Mesenchymal stem cell (in vitro differentiated cells and primary cell): ENCODE data around the gene ITGB8.

ENCODE experiments used
- DNase-seq: peaks from one replicate; pipeline ENCODE4 v3.0.0-alpha.2; 2013
- H2AFZ ChIP-seq: one replicate; pipeline ENCODE4 v1.6.1; 2013; ENCODE audit warnings: low read depth, mild to moderate bottlenecking, control low read depth, inconsistent platforms, low read length, moderate library complexity
- H2AK5ac ChIP-seq: 2 replicates; pipeline ENCODE4 v1.6.1; 2013; ENCODE audit warnings: low read length, moderate library complexity, mild to moderate bottlenecking, inconsistent platforms; ENCODE audit not compliant: severe bottlenecking
- H2BK120ac ChIP-seq: one replicate; pipeline ENCODE4 v1.6.1; 2013; ENCODE audit warnings: low read depth, mild to moderate bottlenecking, inconsistent platforms, low read length, moderate library complexity
- H2BK12ac ChIP-seq, 2 experiments: one replicate each; pipeline ENCODE4 v1.6.1; 2013; ENCODE audit warnings: inconsistent platforms in 2 of 2, low read length in 2 of 2, mild to moderate bottlenecking in 2 of 2, moderate library complexity in 2 of 2, control low read depth in 1 of 2
- H2BK15ac ChIP-seq: one replicate; pipeline ENCODE4 v1.6.1; 2013; ENCODE audit warnings: mild to moderate bottlenecking, low read depth, inconsistent platforms; ENCODE audit not compliant: poor library complexity, severe bottlenecking
- H2BK5ac ChIP-seq: 2 replicates; pipeline ENCODE4 v1.6.1; 2013; ENCODE audit warnings: low read depth, mild to moderate bottlenecking, low read length, control low read depth, inconsistent platforms; ENCODE audit not compliant: poor library complexity, severe bottlenecking
- H3K14ac ChIP-seq, 2 experiments: one replicate each; pipeline ENCODE4 v1.6.1; 2013; ENCODE audit warnings: inconsistent platforms in 2 of 2, low read length in 2 of 2, control low read depth in 1 of 2, mild to moderate bottlenecking in 1 of 2, moderate library complexity in 1 of 2
- H3K18ac ChIP-seq, 2 experiments: one replicate each; pipeline ENCODE4 v1.6.1; 2013; ENCODE audit warnings: inconsistent platforms in 2 of 2, low read length in 2 of 2, control low read depth in 1 of 2, low read depth in 1 of 2, mild to moderate bottlenecking in 1 of 2
- H3K23ac ChIP-seq, 2 experiments: one replicate each; pipeline ENCODE4 v1.6.1; 2013; ENCODE audit warnings: inconsistent platforms in 2 of 2, low read length in 2 of 2, mild to moderate bottlenecking in 2 of 2, moderate library complexity in 2 of 2, control low read depth in 1 of 2
- H3K27ac ChIP-seq: 2 replicates; pipeline ENCODE4 v1.5.1; 2013; ENCODE audit warnings: mild to moderate bottlenecking, moderate library complexity, low read length, control low read depth, inconsistent platforms; ENCODE audit not compliant: poor library complexity, severe bottlenecking
- H3K27me3 ChIP-seq, 2 experiments: 2 replicates each; pipeline versions ENCODE4 v1.6.1 to v1.7.0; 2013; ENCODE audit warnings: low read length in 2 of 2, mild to moderate bottlenecking in 2 of 2, moderate library complexity in 2 of 2, control low read depth in 1 of 2, inconsistent platforms in 1 of 2; ENCODE audit not compliant: control insufficient read depth in 1 of 2, insufficient read depth in 1 of 2
- H3K36me3 ChIP-seq, 2 experiments: 2 replicates each; pipeline versions ENCODE4 v1.6.1 to v1.7.0; 2013; ENCODE audit warnings: low read length in 2 of 2, control low read depth in 1 of 2, inconsistent platforms in 1 of 2, low read depth in 1 of 2, mild to moderate bottlenecking in 1 of 2; ENCODE audit not compliant: insufficient read depth in 2 of 2, control insufficient read depth in 1 of 2
- H3K4ac ChIP-seq, 2 experiments: one replicate each; pipeline ENCODE4 v1.6.1; 2013; ENCODE audit warnings: inconsistent platforms in 2 of 2, low read length in 2 of 2, mild to moderate bottlenecking in 2 of 2, moderate library complexity in 2 of 2, control low read depth in 1 of 2, low read depth in 1 of 2
- H3K4me1 ChIP-seq: 2 replicates; pipeline ENCODE4 v1.6.1; 2013; ENCODE audit warnings: low read depth, low read length, control low read depth; ENCODE audit not compliant: control insufficient read depth, insufficient read depth
- H3K4me2 ChIP-seq: 2 replicates; pipeline ENCODE4 v1.6.1; 2013; ENCODE audit warnings: low read length, mild to moderate bottlenecking, inconsistent platforms; ENCODE audit not compliant: poor library complexity, severe bottlenecking
- H3K4me3 ChIP-seq, 2 experiments: 2 replicates each; pipeline versions ENCODE4 v1.5.1 to v1.7.0; 2013; ENCODE audit warnings: low read length in 2 of 2, mild to moderate bottlenecking in 2 of 2, control low read depth in 1 of 2, low read depth in 1 of 2; ENCODE audit not compliant: insufficient read depth in 1 of 2
- H3K79me1 ChIP-seq: replicated peaks from 2 replicates; pipeline ENCODE4 v1.6.1; 2013; ENCODE audit warnings: mild to moderate bottlenecking, control low read depth, low read length, inconsistent platforms; ENCODE audit not compliant: poor library complexity, severe bottlenecking
- H3K9ac ChIP-seq: 2 replicates; pipeline ENCODE4 v1.7.0; 2013; ENCODE audit warnings: mild to moderate bottlenecking, low read length, moderate library complexity
- H3K9me3 ChIP-seq: 2 replicates; pipeline ENCODE4 v1.7.0; 2013; ENCODE audit warnings: mild to moderate bottlenecking, low read length; ENCODE audit not compliant: control insufficient read depth
- H4K8ac ChIP-seq: one replicate; pipeline ENCODE4 v1.6.1; 2013; ENCODE audit warnings: inconsistent platforms, mild to moderate bottlenecking, low read length, moderate library complexity
- H4K91ac ChIP-seq: one replicate; pipeline ENCODE4 v1.6.1; 2013; ENCODE audit warnings: mild to moderate bottlenecking, low read length, inconsistent platforms
- WGBS: methylation state at CpG from one replicate; pipeline ENCODE4 v1.1.7; 2013; ENCODE audit warnings: mixed read lengths; 5-methylcytosine and 5-hydroxymethylcytosine counted together

ITGB8 gene

GRCh38 chr7:20354610-20355528 lies 24.2 kb downstream of the ITGB8 start:
- Histone ChIP-seq H3K4ac (no peak overlapping the region), H2BK120ac (no peak overlapping the region), H3K14ac (no peak overlapping the region), H2AK5ac (peak overlapping the region; percentile 17), H3K4me2 (no peak overlapping the region), H3K4me3 (no peak overlapping the region), H3K9me3 (no peaks in the 10 kb centered on the region), H3K23ac (no peak overlapping the region), H2BK12ac (no peak overlapping the region), H3K18ac (no peak overlapping the region), H2BK15ac (no peak overlapping the region), H3K9ac (no peak overlapping the region), H4K8ac (no peak overlapping the region), H3K27ac (no peak overlapping the region), H3K4me1 (peaks cover 2% of the 10 kb centered on the region), H4K91ac (no peak overlapping the region), H3K79me1 (peaks cover 11% of the 10 kb centered on the region), H2AFZ (no peak overlapping the region), H3K27me3 (no peaks in the 10 kb centered on the region), H3K36me3 (peaks cover 7 to 13% of the 10 kb centered on the region in 2 experiments), H2BK5ac (no peak overlapping the region)
- DNase-seq = no peak
- WGBS = 81% methylated on average over 7 of the region's 9 CpGs

GRCh38 chr7:20358106-20358505 lies 27.4 kb downstream of the ITGB8 start:
- H3K18ac ChIP-seq = no peak overlapping the region
- no peak overlapping the region for H3K14ac ChIP-seq
- no peak overlapping the region for H3K4me3 ChIP-seq
- H2BK120ac ChIP-seq = no peak overlapping the region
- DNase-seq = no peak
- H2AK5ac ChIP-seq = no peak overlapping the region
- H3K23ac ChIP-seq = no peak overlapping the region
- no peak overlapping the region for H3K4me2 ChIP-seq
- H2BK15ac ChIP-seq = no peak overlapping the region
- H2AFZ ChIP-seq = no peak overlapping the region
- H3K9ac ChIP-seq = no peak overlapping the region
- no peak overlapping the region for H4K8ac ChIP-seq
- H4K91ac ChIP-seq = no peak overlapping the region
- no peak overlapping the region for H3K4ac ChIP-seq
- peaks cover 14% of the 10 kb centered on the region for H3K79me1 ChIP-seq
- no peaks in the 10 kb centered on the region for H3K27me3 ChIP-seq
- H2BK12ac ChIP-seq = no peak overlapping the region
- H3K9me3 ChIP-seq = no peaks in the 10 kb centered on the region
- WGBS = over 99% methylated on average over 3 of the region's 3 CpGs
- no peak overlapping the region for H2BK5ac ChIP-seq
- no peak overlapping the region for H3K27ac ChIP-seq
- no peaks in the 10 kb centered on the region for H3K4me1 ChIP-seq
- peaks cover 7 to 15% of the 10 kb centered on the region in 2 experiments for H3K36me3 ChIP-seq

- no peak overlapping the region for H2BK15ac ChIP-seq
- H2AK5ac ChIP-seq = no peak overlapping the region
- H2BK12ac ChIP-seq = no peak overlapping the region
- no peak overlapping the region for H3K4me3 ChIP-seq
- H3K27ac ChIP-seq = no peak overlapping the region
- H2BK120ac ChIP-seq = no peak overlapping the region
- no peaks in the 10 kb centered on the region for H3K27me3 ChIP-seq
- peaks cover 16% of the 10 kb centered on the region for H3K79me1 ChIP-seq
- H3K9ac ChIP-seq = no peak overlapping the region
- no peak overlapping the region for H4K8ac ChIP-seq
- no CpG with 5 or more reads among the region's 3 CpGs for WGBS
- H2BK5ac ChIP-seq = no peak overlapping the region
- no peak overlapping the region for H3K23ac ChIP-seq
- H3K14ac ChIP-seq = no peak overlapping the region
- no peak overlapping the region for H4K91ac ChIP-seq
- no peak overlapping the region for H3K4me2 ChIP-seq
- peaks cover 7 to 18% of the 10 kb centered on the region in 2 experiments for H3K36me3 ChIP-seq
- H3K18ac ChIP-seq = no peak overlapping the region
- no peak for DNase-seq
- no peaks in the 10 kb centered on the region for H3K9me3 ChIP-seq
- H3K4me1 ChIP-seq = no peaks in the 10 kb centered on the region
- H2AFZ ChIP-seq = no peak overlapping the region
- H3K4ac ChIP-seq = no peak overlapping the region
Observed at GRCh38 chr7:20358762-20359282, 28.1 kb downstream of the ITGB8 start.

- Histone ChIP-seq H2BK5ac (no peak overlapping the region), H3K14ac (no peak overlapping the region), H3K18ac (no peak overlapping the region), H3K4me1 (no peaks in the 10 kb centered on the region), H3K4me3 (no peak overlapping the region), H3K23ac (no peak overlapping the region), H3K9ac (no peak overlapping the region), H3K27ac (no peak overlapping the region), H2BK120ac (no peak overlapping the region), H4K8ac (no peak overlapping the region), H3K4ac (no peak overlapping the region), H3K4me2 (no peak overlapping the region), H3K79me1 (peaks cover 17% of the 10 kb centered on the region), H2BK12ac (no peak overlapping the region), H2BK15ac (no peak overlapping the region), H3K27me3 (no peaks in the 10 kb centered on the region), H3K9me3 (no peaks in the 10 kb centered on the region), H2AFZ (no peak overlapping the region), H4K91ac (no peak overlapping the region), H3K36me3 (peaks cover 7 to 25% of the 10 kb centered on the region in 2 experiments), H2AK5ac (no peak overlapping the region)
- no peak for DNase-seq
- WGBS = 28% methylated on average over 1 of the region's 1 CpG
Observed at GRCh38 chr7:20359341-20359963, 28.8 kb downstream of the ITGB8 start.
